ENCODE results near the gene PRPF40A.

The PRPF40A gene

GRCh38 chr2:152716805-152717227 is 445 bp downstream of the PRPF40A start:
- no peak for DNase-seq

GRCh38 chr2:152715854-152716428 is 1.3 kb downstream of the PRPF40A start:
- no peak for DNase-seq

- DNase-seq = no peak
These were observed 2.1 kb downstream of the PRPF40A start for GRCh38 chr2:152715112-152715511.

DNA sequence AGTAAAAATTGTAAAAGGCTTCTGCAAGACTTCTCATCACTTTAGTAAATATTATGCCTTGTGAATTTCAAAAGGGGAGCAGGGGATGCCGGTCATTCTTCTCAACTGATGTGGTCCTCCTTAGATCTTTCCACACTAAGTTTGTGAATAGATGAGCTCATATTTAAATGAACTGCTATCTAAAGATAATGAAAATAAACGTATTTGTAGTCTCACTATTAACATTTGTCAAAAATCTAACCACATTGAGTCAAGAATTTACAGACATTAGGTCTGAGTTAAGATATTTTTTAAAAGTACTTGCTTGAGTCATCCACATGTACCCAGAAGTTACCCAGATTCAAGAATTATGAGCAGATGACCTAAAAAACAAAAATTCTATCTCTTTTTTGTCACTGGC is 6.5 kb downstream of the PRPF40A start:
- no peak for DNase-seq

DNA sequence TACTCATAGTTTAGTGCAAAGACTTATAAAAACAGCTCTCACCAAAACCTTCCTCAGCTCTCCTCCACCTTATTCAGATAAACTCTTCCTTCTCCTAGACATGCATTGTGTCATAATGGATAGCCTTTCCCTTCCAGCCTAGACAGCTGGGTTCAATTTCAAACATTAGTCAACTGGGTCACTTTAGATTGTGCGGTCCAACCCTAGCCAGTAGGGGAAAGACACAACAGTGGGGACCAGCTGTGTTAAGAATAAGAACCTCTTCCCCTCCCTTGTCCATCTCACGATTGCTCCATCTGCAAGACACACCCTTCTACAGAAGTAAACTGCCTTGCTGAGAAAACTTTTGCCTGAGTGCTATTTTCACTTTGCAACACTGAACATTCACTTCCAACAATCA is 8.5 kb downstream of the PRPF40A start:
- no peak for DNase-seq

DNA sequence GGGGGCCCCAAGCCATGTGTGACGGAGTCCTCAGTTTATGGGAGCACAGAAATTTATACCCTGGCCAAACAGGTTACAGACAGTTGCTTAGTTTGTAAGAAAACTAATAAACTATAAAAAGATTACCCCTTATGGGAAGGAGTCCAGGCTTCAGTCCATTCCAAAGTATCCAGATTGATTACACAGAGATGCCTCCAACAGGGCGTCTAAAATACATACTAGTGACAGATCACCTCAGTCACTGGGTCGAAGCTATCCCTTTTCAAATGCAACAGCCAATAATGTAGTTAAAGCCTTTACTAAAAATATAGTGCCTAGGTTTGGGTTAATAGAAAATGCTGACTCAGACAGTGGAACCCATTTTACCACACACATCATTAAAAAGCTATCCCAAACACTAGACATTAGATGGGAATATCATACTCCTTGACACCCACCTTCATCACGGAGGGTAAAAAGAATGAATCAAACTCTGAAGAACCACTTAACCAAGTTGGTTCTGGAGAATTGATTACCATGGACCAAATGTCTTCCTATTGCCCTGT is 10.7 kb downstream of the PRPF40A start:
- DNase-seq = no peak

DNA sequence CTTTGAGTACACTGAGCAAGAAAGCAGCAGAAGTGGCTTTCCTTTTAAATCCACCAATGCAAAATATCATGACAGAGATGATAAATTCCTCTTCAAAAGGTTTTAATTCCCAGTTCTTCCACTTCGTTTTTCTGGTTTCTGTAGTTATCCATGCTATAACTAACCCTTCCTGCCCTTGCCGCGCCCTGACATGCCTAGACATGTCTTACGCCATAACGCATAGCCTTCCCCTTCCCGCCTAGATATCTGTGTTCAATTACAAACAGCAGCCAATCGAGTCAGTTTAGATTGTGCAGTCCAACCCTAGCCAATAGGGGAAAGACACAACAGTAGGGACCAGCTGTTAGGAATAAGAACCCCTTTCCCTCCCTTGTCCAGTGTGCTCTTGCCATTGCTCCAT is 16.1 kb downstream of the PRPF40A start:
- DNase-seq = no peak

- DNase-seq = no peak
These were observed 20.8 kb downstream of the PRPF40A start for GRCh38 chr2:152696476-152696875.

DNA sequence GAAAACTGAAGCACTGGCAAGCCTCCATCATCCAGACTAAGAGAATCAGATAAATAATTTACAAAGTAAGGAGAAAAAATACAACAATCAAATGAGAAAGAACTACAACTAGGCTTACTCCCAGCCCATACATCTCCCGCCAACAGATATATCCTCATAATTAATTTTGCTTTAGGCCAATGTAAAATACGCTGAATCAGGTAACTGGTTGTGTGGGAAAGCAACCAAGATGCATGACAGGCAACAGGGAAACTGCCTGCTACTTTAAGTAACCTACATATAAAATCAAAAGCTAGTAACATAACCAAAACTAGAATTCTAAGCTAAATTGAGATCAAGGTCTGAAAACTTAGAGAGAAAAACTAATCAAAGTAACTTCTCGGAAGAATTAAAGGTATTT is 21.5 kb downstream of the PRPF40A start:
- DNase-seq = no peak

DNA sequence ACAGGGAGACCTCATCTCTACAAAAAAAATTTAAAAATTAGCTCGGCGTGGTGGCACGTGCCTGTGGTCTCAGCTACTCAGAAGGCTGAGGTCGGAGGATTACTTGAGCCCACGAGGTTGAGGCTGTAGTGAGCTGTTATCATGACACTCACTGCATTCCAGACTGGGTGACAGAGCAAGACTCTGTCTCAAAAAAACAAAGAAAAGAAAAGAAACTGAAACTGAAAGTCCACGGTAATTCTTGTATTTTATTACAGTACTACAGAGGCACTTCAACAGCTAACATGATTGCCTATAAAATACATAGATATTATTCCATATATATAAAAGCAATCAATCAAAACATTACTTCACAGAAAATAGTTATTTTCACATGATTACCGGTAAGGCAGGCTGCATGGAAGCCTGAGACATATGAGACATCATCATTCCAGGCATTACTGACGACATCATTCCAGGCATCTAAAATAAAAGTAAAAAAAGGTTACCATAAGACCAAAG is 23.1 kb downstream of the PRPF40A start:
- DNase-seq = peak; percentile 15

DNA sequence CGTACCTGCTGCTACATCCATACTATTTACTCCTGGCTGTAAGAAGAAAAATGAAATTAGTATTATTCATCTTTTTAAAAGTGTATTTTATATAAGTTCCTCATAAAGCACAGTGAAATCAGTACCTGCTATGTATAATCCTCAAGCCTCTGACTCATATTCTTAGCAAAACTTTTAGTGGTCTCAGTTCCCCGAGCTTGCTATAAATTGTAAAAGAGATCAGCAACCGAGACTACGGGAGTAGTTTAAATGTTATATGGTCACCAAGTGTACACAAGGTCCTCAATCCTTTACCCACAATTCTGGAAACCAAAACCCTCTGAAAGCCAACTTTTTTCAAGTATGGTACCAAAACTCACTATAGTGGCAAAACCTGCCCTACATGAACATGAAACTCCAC is 24.2 kb downstream of the PRPF40A start:
- no peak for DNase-seq

DNA sequence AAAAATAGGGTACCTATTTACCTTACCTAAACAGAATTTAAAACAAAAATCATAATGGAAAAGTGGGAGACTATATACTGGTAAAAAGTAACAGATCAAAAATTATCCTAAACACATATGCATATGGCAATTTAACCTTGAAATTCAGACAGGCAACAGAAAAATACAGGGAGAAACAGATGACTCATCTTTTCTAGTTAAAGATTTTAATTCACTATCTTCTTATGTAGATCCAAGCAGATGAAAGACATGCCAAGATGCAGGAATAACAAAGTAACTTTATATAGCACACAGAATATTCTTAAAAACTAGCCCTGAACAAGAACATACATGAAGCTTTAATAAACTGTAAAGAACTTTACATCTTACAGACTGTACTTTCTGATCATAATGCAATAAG is 30.9 kb downstream of the PRPF40A start:
- no peak for DNase-seq

DNA sequence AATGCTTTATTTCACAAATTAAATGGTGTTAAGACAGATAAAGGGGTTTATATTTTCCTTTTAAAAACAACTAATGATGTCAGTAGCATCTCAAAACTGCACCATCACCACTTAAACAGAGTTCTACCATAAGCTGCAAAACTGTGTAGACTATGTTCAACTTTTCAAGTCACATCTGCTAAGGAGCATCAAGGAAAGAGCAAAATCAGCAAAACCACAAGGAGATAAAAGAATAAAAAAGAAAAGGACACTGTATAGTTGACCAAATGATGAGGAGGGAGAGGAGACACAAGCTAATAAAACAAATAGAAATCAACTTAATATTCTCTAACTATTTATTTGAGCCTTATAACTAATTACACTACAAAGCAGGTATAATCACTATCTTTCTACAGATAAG is 33.9 kb downstream of the PRPF40A start:
- no peak for DNase-seq

DNA sequence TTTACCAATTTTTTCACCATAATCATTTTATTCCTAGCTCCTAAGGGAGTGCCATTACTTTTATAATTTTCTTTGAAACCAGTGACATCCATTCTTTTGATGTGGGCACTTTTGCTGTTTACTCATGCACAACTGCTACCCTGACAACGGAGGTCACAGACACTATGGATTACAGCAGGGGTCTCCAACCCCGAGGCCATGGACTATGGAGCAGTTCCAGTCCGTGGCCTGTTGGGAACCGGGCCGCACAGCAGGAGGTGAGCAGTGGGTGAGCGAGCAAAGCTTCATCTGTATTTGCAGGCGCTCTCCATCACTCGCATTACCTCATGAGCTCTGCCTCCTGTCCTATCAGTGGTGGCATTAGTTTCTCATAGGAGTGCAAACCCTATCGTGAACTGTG is 34.6 kb downstream of the PRPF40A start:
- no peak for DNase-seq

- no peak for DNase-seq
These were observed 38.5 kb downstream of the PRPF40A start for GRCh38 chr2:152678808-152679207.

GRCh38 chr2:152676461-152676860 is 40.8 kb downstream of the PRPF40A start:
- DNase-seq = no peak

GRCh38 chr2:152674334-152674733 is 42.9 kb downstream of the PRPF40A start:
- DNase-seq = no peak

- no peak for DNase-seq
These were observed 52.5 kb downstream of the PRPF40A start for GRCh38 chr2:152664725-152665124.

DNA sequence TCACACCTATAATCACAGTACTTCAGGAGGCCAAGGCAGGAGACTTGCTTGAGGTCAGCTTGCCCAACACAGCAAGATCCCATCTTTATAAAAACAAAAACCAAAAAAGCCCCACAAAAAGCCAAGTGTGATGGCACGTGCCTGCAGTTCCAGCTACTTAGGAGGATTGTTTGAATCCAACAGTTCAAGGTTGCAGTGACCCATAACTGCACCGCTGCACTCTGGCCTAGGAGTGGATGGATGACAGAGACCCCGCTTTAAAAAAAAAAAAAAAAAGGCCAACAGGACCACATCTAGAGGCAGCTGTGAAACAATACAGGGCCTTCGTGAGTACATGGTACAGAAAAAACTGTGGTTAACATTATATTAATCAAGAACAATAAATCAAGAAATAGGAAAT is 56.2 kb downstream of the PRPF40A start:
- DNase-seq = no peak

- no peak for DNase-seq
These were observed 59.0 kb downstream of the PRPF40A start for GRCh38 chr2:152658221-152658620.

- no peak for DNase-seq
These were observed 60.2 kb downstream of the PRPF40A start for GRCh38 chr2:152657043-152657442.

DNA sequence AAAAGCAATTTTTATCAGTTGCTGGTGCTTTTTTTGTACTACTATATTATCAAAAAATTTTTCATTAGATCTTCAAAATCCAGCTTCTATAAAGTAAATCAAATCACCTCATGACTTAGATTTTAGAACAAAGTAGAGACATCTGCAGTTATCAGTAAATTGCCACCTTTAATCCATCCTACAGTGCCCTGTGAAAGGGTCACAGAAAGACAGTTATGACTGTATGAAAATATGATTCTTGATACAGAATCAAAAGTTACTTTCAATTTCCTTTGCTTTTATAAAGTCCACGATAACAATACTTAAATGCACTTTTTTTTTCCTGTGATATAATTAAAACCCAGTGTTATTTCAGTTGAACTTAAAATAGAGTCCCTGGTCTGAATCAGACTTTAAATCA is 61.4 kb downstream of the PRPF40A start:
- DNase-seq = no peak

- DNase-seq = no peak
These were observed 65.4 kb downstream of the PRPF40A start for GRCh38 chr2:152651834-152652233.

DNA sequence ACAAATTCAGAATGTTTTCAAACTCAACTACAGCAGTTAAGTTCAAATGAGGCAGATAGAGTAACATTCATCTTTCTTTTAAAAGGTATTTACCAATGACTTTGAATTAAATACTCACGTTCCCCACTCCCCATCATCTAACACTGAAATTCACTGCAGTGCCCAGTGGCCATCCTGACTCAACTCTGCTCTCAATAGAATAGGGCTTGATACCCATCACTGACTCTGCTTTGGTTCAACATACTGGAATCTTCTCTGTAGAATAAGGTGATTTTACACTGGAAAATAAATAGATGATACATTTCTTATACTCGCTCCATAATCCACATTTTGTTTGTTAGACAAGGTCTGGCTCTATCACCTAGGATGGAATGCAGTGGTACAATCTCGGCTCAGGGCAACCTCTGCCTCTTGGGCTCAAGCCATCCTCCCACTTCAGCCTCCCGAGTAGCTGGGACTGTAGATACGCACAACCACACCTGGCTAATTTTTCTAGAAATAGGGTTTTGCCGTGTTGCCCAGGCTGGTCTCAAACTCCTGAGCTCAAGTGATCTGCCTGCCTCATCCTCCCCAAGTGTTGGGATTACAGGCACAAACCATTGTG is 66.4 kb downstream of the PRPF40A start:
- no peak for DNase-seq

DNA sequence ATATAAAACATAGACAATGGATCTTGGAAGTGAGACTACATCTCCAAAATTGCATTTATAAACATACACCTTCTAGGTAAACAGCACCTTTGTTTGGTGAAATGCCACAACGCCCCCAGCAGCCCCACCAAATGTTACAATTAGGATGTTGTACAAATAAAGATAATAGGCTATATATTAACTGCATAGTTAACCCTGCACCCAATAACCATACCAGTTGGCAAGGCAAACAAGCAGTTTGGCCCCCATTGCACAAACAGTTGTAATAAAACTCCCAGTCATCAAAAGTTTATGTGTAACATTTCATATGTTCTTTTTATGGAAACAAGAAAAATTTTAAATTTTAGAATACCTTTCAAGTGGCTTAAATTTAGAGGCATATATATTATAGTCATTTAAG is 67.3 kb downstream of the PRPF40A start:
- DNase-seq = no peak
